ENCODE results near the gene CPA3.

GRCh38 chr3:148911173-148911572, 46.1 kb downstream of the CPA3 start:
- no peak for TF ChIP-seq CTCF (IDR thresholded peaks at IDR 0.05 in 8 of 11, conservative IDR thresholded peaks at IDR 0.05 in 3 of 11)
- TF ChIP-seq POLR2AphosphoS5 (IDR thresholded peaks at IDR 0.05), result no peak
